Measurements from ENCODE around the gene MBD6. TPM values are rescaled to one million over a fixed set of nuclear protein-coding genes. Genes with fewer than 3 reads are reported as not detected.

MBD6 gene
- total and polyA plus RNA-seq, 2 of the 8 experiments (the other 6 are each of a cell fraction or from before 2014, with no cell fraction given), result 3.9 to 32.3 TPM

DNA sequence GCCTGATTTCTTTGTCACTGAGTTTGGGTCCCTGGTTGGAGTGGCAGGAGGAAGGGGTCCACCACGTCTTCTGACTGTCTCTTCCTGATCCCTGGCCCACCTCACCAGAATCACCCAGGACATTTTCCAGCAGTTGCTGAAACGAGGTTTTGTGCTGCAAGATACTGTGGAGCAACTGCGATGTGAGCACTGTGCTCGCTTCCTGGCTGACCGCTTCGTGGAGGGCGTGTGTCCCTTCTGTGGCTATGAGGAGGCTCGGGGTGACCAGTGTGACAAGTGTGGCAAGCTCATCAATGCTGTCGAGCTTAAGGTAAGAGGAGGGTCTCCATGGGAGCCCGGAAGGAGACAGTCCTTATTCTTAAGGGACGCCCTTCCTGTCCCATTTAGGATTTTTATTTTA lies 22.4 kb upstream of the MBD6 start:
- H2BK5ac ChIP-seq (ENCODE audit: low read depth, low read length), result no peak overlapping the region
- H3K9ac ChIP-seq (replicated peaks in 1 of 4; ENCODE audit: extremely low read depth in 1 of 4, low read depth in 3 of 4, low read length in 3 of 4), result no peak overlapping the region
- no peak overlapping the region for H2AFZ ChIP-seq (ENCODE audit: low read length)
- no peaks in the 10 kb centered on the region for H3K9me3 ChIP-seq (ENCODE audit: insufficient read depth in 2 of 2, low read depth in 1 of 2, low read length in 1 of 2)
- no peak for DNase-seq (ENCODE audit: low read depth in 1 of 2, low spot score in 2 of 2)
- H3K56ac ChIP-seq (replicated peaks; ENCODE audit: insufficient read length, low read depth, low read length), result no peak overlapping the region
- no peaks in the 10 kb centered on the region for H3K27me3 ChIP-seq (replicated peaks in 1 of 4; ENCODE audit: control insufficient read depth in 3 of 4, extremely low read depth in 1 of 4, insufficient read depth in 3 of 4, low read length in 3 of 4)
- ChIA-PET CTCF (ENCODE audit: partially characterized antibody) (interaction anchor here (1.0 to 1.5 kb wide), 2 partner anchors 19 to 26 kb away, joined by 3 read pairs; no protein-coding TSS in a partner anchor), POLR2A (ENCODE audit: partially characterized antibody) (interaction anchor here (0.7 to 0.9 kb wide), 2 partner anchors 24 to 1296 kb away, joined by 3 read pairs; no protein-coding TSS in a partner anchor)
- H3K79me2 ChIP-seq (ENCODE audit: control insufficient read depth in 1 of 2, insufficient read depth in 2 of 2, low read length in 2 of 2), result peaks cover 0 to 3% of the 10 kb centered on the region in 2 experiments; a peak in 1 of 4 replicates
- H3K4ac ChIP-seq (replicated peaks; ENCODE audit: insufficient read length, low read depth, low read length), result no peak overlapping the region
- H2BK120ac ChIP-seq (replicated peaks; ENCODE audit: low read depth, low read length), result no peak overlapping the region
- H3K4me3 ChIP-seq (ENCODE audit: extremely low read depth in 1 of 4, insufficient read depth in 2 of 4, low read depth in 3 of 4, low read length in 4 of 4), result no peak overlapping the region
- H3K4me2 ChIP-seq (ENCODE audit: insufficient read depth in 1 of 2, low read depth in 2 of 2, low read length in 2 of 2), result no peak overlapping the region
- H2BK12ac ChIP-seq (ENCODE audit: low read depth, low read length), result no peak overlapping the region
- H4K91ac ChIP-seq (replicated peaks; ENCODE audit: insufficient read length, low read length), result no peak overlapping the region
- no peak overlapping the region for H3K18ac ChIP-seq (ENCODE audit: extremely low read depth, low read length)
- WGBS, 2 experiments (ENCODE audit: extremely low coverage in 1 of 2, insufficient coverage in 1 of 2, insufficient read length in 1 of 2, insufficient replicate concordance in 2 of 2, low coverage in 1 of 2, low lambda C conversion rate in 2 of 2, missing lambda C conversion rate in 1 of 2), result 91% methylated on average over 7 of the region's 11 CpGs; no CpG with 5 or more reads in 1 of the 2 experiments
- no peak overlapping the region for H2AK5ac ChIP-seq (ENCODE audit: low read depth, low read length)
- no peak overlapping the region for H3K27ac ChIP-seq (ENCODE audit: low read depth, low read length)
- H3K14ac ChIP-seq (ENCODE audit: insufficient read length), result no peak overlapping the region
- peaks cover 38 to 94% (median 72%) of the 10 kb centered on the region in 4 experiments for H3K36me3 ChIP-seq (ENCODE audit: control insufficient read depth in 2 of 4, insufficient read depth in 4 of 4, low read length in 3 of 4)
- H2BK15ac ChIP-seq (ENCODE audit: low read length), result no peak overlapping the region
- H4K5ac ChIP-seq (ENCODE audit: insufficient read length, low read depth, low read length), result no peak overlapping the region
- H2BK20ac ChIP-seq (ENCODE audit: low read length), result no peak overlapping the region
- FAIRE-seq, result no peak
- no peak overlapping the region for H4K8ac ChIP-seq (ENCODE audit: extremely low read depth, insufficient read depth, low read length)
- H3K23me2 ChIP-seq (ENCODE audit: low read depth, low read length), result no peaks in the 10 kb centered on the region
- H3K79me1 ChIP-seq (ENCODE audit: low read depth, low read length), result peaks cover 5% of the 10 kb centered on the region; the same call in 1 of the 2 replicates
- peaks cover 0 to 2% of the 10 kb centered on the region in 2 experiments for H4K20me1 ChIP-seq (replicated peaks in 1 of 2; ENCODE audit: control insufficient read depth in 1 of 2, insufficient read depth in 2 of 2, low read length in 2 of 2)
- TF ChIP-seq SIRT6 (IDR thresholded peaks at IDR 0.05; ENCODE audit: low read length) (no peak), POLR2AphosphoS5 (IDR thresholded peaks at IDR 0.05; ENCODE audit: low read depth, low read length) (0 out of 2 replicates have a peak, but pooled peaks have one; percentile 31)
- no peak overlapping the region for H3K23ac ChIP-seq (ENCODE audit: insufficient read length)
- no peaks in the 10 kb centered on the region for H3K4me1 ChIP-seq (replicated peaks in 1 of 4; ENCODE audit: control insufficient read depth in 3 of 4, insufficient read depth in 4 of 4, low read length in 3 of 4)

Measured in H1 (cell line).